IPS-NIHi7 (cell line): ENCODE results near the gene ZNF366.
"Not testable (repeated sequence)": the region's sequence is repeated elsewhere in the genome, so short reads cannot be mapped to it uniquely, and the experiment has no call there.

Source experiments
- DNase-seq: peaks from one replicate; pipeline ENCODE4 v3.0.0; 2012; ENCODE audit warnings: mixed read lengths; ENCODE audit errors: extremely low spot score

The ZNF366 gene

GRCh38 chr5:72407541-72407940 is 99.7 kb downstream of the ZNF366 start:
- DNase-seq: no peak

DNA sequence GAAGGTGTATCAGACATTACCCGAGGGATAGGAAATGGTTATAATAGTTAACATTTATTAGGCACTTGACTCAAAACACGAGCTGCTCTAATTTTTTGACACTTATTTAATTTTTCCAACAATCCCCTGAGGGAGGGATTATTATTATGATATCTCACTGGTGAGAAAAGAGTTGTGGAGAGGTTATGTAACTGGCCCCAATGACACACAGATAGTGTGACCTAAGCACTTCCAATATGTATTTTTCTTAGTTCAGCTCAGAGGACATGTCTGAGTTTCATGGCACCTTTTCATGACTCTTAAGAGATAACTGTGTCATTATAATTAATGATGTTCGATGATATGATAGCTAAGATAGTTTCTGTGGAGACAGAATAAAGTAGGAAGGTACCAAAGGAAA is 100.1 kb downstream of the ZNF366 start:
- DNase-seq: no peak

- DNase-seq: not testable (repeated sequence)
Measured at GRCh38 chr5:72404771-72405170, 102.4 kb downstream of the ZNF366 start.

DNA sequence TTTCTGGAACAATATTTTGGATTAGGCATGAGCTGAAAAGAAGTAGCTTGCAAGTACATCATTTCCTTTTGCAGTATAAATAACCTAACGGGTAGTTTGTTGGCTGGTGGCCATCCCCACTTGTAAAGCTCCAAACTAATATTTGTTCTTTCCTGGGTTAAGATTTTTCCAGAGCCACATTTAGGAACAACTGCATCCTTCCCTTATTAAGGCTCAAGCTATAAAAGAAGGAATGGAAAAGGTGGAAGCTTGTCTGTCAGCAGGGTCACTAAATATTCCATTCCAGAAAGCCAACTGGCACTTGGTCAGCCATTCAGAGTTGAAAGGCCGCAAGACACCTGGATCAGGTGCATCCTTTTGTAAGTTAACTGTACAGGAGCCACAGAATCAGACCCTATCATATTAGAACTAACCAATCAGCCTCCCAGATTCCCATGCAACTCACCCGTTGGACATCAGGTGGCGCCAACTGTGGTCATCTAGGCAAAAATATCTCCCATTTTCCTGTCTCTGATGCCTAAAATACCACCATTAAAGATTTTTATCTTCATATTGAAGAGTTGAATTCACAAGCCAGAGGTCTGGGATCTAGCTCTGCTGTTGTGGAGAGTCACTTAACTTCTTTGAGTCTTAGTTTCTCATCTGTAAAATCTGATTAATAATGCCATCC is 104.1 kb downstream of the ZNF366 start:
- DNase-seq: peak; percentile 47

- no peak for DNase-seq
Measured at GRCh38 chr5:72402381-72402890, 104.8 kb downstream of the ZNF366 start.

DNA sequence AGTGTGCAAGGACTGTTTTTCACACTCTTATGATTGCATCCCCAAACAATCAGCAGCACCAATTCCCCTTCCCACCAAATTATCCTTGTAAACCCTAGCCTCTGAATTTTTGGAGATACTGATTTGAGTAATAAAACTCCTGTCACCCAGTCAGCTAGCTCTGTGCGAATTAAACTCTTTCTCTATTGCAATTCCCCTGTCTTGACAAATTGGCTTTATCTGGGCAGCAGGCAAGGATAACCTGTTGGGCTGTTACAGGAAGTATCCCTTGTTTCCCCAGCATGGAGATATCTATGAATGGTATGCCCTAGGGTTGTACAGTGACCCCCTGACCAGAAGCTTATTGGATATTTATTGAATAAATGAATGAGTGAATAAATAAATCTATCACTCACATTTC is 106.3 kb downstream of the ZNF366 start:
- no peak for DNase-seq

- DNase-seq: no peak
Measured at GRCh38 chr5:72397836-72398235, 109.4 kb downstream of the ZNF366 start.

- peak; percentile 41 for DNase-seq
Measured at GRCh38 chr5:72394688-72395087, 112.5 kb downstream of the ZNF366 start.

- DNase-seq: no peak
Measured at GRCh38 chr5:72393052-72393451, 114.2 kb downstream of the ZNF366 start.
